ENCODE results near the gene RBMY1A1.
"Not testable (repeated sequence)": the region's sequence is repeated elsewhere in the genome, so short reads cannot be mapped to it uniquely, and the experiment has no call there.

Gene RBMY1A1

DNA sequence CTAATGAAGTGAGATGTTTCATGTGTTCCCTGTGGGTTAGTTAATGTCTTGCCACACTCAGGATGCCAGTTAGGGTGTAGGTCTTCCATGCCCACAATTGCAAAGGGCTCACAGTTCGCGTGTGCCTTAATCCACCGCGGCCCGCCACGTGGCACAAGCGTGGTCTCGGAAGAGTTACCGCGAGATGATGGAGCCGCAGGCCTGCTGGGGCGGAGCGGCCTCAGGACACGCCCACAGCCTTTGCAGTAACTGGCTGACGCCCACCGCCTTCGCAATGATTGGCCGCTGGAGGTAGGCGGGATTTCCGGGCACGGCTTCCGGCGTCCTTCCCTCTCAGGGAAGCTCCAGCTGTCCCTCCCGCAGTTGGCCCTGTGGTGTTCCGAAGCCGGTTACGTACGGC lies at the start of gene RBMY1A1:
Gene RBMY1A1 (plus strand): TSS at position 301 of the 400 bp plus-strand sequence. CDS start 2,013 bp downstream, outside the sequence.
- DNase-seq = not testable (repeated sequence)

DNA sequence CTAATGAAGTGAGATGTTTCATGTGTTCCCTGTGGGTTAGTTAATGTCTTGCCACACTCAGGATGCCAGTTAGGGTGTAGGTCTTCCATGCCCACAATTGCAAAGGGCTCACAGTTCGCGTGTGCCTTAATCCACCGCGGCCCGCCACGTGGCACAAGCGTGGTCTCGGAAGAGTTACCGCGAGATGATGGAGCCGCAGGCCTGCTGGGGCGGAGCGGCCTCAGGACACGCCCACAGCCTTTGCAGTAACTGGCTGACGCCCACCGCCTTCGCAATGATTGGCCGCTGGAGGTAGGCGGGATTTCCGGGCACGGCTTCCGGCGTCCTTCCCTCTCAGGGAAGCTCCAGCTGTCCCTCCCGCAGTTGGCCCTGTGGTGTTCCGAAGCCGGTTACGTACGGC lies 23.6 kb upstream of the RBMY1A1 start, which contains the start of gene RBMY1B:
Gene RBMY1B (plus strand): TSS at position 301 of the 400 bp plus-strand sequence. CDS start 2,013 bp downstream, outside the sequence.
- DNase-seq = not testable (repeated sequence)

DNA sequence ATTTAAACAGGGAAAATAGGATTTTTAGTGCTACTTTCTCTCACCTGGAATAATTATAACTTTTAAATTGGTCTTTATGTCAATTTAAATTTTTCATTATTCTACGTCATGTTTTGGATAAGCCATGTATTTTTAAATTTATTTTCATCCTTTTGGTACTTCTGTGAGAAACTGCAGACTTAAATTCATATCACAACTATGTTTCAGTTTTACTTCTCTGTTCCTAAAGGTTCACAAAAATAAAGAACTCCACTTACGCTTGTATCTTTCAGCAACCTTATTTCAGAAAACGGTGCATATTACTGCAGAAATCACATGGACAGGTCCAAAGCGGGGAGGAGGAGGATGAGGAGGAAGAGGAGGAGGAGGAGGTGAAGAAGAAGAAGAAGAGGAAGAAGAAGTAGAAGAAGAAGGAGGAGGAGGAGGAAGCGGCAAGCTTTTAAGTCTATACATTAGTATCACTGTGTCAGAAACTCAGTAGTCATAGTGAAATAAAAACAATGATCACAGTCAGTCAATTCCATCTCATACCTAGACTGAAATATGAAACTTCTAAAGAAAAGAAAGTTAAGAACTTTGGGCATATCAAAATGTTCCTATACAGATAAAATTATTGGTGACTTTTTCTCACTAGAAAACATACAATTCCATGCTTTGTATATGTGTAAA lies 24.8 kb downstream of the RBMY1A1 start:
- DNase-seq = not testable (repeated sequence)

DNA sequence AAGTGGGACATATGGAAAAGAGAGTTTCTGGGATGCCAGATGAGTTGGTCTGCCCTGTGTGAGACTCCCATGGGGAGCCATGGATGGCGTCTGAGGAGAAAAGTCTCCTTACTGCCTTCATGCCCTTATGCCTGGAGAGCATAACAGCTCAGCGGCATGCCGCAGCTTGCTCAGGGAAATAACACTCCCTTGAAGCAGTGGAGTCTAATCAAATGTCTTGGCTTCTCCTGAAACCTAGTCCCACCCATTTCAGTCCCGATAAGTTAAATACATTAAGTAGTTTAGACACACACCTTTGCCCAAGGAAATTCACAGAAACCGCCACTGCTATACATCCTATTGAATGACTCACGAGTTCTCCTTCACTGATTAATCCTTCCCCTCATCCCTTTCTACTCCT lies 50.8 kb downstream of the RBMY1A1 start:
- DNase-seq = no peak

DNA sequence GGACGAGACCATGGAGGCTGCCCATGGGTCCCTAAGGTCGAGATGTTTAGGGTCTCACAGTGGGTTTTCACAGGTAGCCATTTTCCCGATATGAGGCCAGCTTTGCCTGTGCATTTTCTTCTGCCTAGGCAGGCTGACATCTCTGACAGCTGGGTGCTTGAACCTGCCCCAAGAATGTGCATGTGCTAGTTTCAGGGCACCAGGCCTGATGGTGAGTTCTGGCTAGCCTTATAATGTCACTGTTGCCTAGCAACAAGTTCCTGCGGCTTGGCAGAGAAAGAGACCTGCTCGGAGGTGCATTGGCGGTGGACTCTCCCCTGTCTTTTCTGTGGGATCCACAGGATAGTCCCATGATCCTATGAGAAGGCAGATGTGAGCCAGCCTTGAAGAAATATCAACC lies 51.8 kb downstream of the RBMY1A1 start:
- DNase-seq = not testable (repeated sequence)

DNA sequence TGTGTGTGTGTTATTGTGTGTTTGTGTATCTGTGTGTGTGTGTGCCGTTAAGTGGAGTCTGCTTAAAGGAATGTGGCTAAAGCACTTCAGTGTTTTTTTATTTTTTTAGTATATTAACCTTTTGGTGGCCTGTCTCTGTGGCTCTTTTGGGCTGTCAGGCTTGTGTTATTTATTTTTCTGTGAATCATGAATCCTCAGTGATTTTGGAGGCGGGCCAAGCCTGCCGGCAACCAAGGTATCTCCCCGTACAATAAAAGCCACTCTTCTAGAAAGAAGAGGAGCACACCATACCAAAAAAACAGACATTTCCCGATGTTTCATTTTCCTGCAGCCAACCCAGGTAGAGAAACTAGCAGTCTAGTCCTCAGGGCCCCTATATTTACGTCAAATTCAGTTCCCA lies 57.4 kb downstream of the RBMY1A1 start:
- DNase-seq = no peak

DNA sequence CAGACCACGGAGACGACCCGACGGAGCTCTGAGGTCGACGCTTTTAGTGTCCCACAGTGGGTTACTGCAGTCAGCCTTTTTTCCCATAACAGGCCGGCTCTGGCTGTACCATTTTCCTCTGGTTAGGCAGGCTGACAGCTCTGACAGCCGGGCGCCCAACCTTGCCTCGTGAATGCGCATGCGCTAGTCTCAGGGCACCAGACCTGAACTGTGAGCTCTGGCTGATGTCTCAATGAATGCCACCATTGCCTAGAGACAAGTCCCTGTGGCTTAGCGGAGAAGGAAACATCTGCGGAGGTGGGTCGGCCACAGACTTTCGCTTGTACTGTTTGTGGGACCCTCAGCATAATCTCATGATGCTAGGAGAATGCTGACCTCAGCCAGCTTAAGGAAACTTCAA lies 61.6 kb downstream of the RBMY1A1 start:
- DNase-seq = not testable (repeated sequence)

Measured in NCI-H1417 (cell line).